HL-60 (cell line): ENCODE results near the gene KCNK15.

Experiments
- DNase-seq, 2 experiments: peaks; one replicate each; pipeline ENCODE4 v3.0.0-alpha.2; 2010 to 2020; ENCODE audit warnings: low read depth in 1 of 2, low spot score in 1 of 2
- H3K27ac ChIP-seq: fragments of 250-450 bp; sonication (Bioruptor Pico); replicated peaks from 2 replicates; pipeline ENCODE4 v1.5.1; 2020; ENCODE audit warnings: mild to moderate bottlenecking, moderate library complexity
- H3K27me3 ChIP-seq: fragments of 250-450 bp; sonication (Bioruptor Pico); 2 replicates; pipeline ENCODE4 v1.5.1; 2021; ENCODE audit warnings: mild to moderate bottlenecking, moderate library complexity; ENCODE audit not compliant: insufficient read depth, poor library complexity, severe bottlenecking
- H3K4me3 ChIP-seq: replicated peaks from 2 replicates; pipeline ENCODE4 v1.5.1; 2011; ENCODE audit warnings: mild to moderate bottlenecking, control low read depth, low read length; ENCODE audit not compliant: insufficient read depth
- GABPA ChIP-seq: IDR thresholded peaks from 2 replicates; pipeline ENCODE4 v1.6.1; 2012; ENCODE audit warnings: low read depth
- POLR2AphosphoS5 ChIP-seq: IDR thresholded peaks from 2 replicates; pipeline ENCODE4 v1.6.1; 2012; ENCODE audit warnings: low read depth
- SPI1 ChIP-seq: IDR thresholded peaks from 2 replicates; pipeline ENCODE4 v1.6.1; 2012; ENCODE audit warnings: low read depth, mild to moderate bottlenecking, borderline replicate concordance
- TF ChIP-seq, protein P1 (sequence below): IDR thresholded peaks from one replicate; pipeline ENCODE4 v1.5.1; 2011; ENCODE audit warnings: low read length, control low read depth, inconsistent platforms; ENCODE audit not compliant: insufficient read depth
- TF ChIP-seq, protein P2 (sequence below): IDR thresholded peaks from 2 replicates; pipeline ENCODE4 v1.6.1; 2012; ENCODE audit warnings: low read depth; ENCODE audit not compliant: insufficient replicate concordance

KCNK15 gene

DNA sequence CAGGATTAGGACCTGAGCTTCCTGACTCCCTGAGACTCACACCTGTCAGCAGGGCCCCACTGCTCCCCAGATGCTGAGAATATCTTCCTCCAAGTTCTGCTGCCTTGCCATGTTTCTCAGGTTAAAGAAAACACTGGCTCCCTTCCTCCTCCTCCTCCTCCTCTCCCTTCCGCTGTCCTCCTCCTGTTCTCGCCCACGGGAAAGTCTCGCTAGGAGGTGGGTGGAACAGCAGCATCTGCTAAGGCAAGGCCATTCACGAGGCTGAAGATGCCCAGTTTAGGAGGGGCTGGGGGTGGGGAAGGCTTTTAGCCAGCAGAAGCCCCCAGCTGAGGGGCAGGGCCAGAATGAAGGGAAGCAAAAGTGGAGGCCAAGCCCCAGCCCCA is 23.8 kb downstream of the KCNK15 start:
- TF ChIP-seq SPI1 (no peak), POLR2AphosphoS5 (no peak), GABPA (no peak)
- TF ChIP-seq, protein P1, sequence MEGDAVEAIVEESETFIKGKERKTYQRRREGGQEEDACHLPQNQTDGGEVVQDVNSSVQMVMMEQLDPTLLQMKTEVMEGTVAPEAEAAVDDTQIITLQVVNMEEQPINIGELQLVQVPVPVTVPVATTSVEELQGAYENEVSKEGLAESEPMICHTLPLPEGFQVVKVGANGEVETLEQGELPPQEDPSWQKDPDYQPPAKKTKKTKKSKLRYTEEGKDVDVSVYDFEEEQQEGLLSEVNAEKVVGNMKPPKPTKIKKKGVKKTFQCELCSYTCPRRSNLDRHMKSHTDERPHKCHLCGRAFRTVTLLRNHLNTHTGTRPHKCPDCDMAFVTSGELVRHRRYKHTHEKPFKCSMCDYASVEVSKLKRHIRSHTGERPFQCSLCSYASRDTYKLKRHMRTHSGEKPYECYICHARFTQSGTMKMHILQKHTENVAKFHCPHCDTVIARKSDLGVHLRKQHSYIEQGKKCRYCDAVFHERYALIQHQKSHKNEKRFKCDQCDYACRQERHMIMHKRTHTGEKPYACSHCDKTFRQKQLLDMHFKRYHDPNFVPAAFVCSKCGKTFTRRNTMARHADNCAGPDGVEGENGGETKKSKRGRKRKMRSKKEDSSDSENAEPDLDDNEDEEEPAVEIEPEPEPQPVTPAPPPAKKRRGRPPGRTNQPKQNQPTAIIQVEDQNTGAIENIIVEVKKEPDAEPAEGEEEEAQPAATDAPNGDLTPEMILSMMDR, result no peak
- H3K4me3 ChIP-seq, result no peak overlapping the region
- H3K27ac ChIP-seq, result no peak overlapping the region
- H3K27me3 ChIP-seq, result peaks cover 4% of the 10 kb centered on the region
- DNase-seq, result no peak

DNA sequence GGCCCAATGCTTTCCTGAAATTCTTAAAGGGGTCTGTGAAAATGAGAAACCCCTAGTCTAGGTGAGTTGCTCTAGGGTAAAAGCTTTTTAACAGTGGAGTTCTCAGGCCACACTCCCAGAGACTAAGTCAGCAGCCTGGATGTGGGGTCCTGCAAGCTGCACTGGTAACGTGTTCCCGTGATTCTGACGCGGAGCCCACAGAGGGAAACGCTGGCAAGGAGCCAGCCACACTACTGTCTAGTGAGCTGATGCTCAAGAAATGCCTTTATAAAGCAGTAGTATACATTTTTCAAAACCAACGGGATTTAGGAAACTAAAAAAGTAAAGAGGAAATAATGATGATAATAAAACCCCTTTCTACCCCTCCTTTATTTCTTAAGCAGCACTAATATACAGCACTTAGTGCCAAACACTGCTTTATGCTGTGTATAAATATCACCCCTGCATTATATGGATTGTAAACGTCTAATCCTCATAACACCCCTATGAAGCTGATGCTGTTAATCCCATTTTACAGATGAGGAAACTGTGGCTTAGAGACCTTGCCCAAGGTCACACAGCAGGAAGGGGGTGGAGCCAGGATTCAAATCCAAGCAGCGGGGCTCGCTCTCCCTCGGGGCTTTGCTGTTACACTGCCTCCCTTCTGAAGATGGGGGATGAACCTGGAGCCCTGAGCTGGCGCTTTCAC is 25.0 kb downstream of the KCNK15 start:
- H3K27ac ChIP-seq, result no peak overlapping the region
- H3K27me3 ChIP-seq, result peaks cover 4% of the 10 kb centered on the region
- TF ChIP-seq, protein P1, result no peak
- TF ChIP-seq SPI1 (no peak), GABPA (no peak), POLR2AphosphoS5 (no peak)
- TF ChIP-seq, protein P2, sequence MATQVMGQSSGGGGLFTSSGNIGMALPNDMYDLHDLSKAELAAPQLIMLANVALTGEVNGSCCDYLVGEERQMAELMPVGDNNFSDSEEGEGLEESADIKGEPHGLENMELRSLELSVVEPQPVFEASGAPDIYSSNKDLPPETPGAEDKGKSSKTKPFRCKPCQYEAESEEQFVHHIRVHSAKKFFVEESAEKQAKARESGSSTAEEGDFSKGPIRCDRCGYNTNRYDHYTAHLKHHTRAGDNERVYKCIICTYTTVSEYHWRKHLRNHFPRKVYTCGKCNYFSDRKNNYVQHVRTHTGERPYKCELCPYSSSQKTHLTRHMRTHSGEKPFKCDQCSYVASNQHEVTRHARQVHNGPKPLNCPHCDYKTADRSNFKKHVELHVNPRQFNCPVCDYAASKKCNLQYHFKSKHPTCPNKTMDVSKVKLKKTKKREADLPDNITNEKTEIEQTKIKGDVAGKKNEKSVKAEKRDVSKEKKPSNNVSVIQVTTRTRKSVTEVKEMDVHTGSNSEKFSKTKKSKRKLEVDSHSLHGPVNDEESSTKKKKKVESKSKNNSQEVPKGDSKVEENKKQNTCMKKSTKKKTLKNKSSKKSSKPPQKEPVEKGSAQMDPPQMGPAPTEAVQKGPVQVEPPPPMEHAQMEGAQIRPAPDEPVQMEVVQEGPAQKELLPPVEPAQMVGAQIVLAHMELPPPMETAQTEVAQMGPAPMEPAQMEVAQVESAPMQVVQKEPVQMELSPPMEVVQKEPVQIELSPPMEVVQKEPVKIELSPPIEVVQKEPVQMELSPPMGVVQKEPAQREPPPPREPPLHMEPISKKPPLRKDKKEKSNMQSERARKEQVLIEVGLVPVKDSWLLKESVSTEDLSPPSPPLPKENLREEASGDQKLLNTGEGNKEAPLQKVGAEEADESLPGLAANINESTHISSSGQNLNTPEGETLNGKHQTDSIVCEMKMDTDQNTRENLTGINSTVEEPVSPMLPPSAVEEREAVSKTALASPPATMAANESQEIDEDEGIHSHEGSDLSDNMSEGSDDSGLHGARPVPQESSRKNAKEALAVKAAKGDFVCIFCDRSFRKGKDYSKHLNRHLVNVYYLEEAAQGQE, result no peak
- DNase-seq, result no peak
- no peak overlapping the region for H3K4me3 ChIP-seq

DNA sequence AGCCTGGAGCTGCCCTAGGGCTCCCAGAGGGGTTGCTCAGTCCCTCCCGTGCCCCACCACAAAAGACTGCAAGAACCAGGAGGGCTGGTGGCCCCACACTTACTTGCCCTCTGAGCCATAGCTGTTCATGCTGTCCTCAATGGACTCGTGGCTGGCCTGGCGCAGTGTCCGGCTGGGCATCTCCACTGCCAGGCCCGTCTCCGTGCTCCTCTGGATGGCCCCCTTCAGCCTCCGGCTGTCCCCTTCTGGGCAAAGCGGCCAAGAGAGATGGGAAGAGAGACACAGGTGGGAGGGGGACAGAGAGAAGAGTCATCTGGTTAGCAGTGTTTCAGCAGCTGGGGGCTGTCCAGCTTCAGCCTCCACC is 25.5 kb downstream of the KCNK15 start:
- H3K27me3 ChIP-seq, result peaks cover 4% of the 10 kb centered on the region
- TF ChIP-seq, protein P1, result no peak
- no peak for TF ChIP-seq GABPA
- TF ChIP-seq, protein P2, result no peak
- TF ChIP-seq POLR2AphosphoS5, result no peak
- no peak for TF ChIP-seq SPI1
- DNase-seq, result no peak
- no peak overlapping the region for H3K4me3 ChIP-seq
- H3K27ac ChIP-seq, result no peak overlapping the region

DNA sequence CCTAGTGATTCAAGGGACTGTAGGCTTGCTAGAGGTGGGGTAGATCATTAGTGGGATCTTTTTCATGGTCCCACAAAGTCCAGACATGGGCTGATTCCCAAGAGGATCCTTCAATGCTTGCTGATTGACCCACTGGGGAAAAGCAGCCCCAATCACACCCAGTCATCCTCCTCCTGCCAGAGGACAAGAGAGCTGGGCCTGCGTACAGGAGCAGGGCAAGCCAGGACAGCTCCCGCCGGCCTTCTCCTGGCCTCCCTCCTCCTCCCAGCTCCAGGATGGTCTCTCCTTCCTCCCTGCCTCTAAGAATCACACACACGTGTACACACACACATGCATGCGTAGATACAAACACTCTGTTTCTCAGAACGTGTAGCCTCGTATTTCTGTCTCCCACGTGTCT is 27.0 kb downstream of the KCNK15 start:
- H3K27ac ChIP-seq, result no peak overlapping the region
- peaks cover 4% of the 10 kb centered on the region for H3K27me3 ChIP-seq
- TF ChIP-seq SPI1, result no peak
- no peak for TF ChIP-seq POLR2AphosphoS5
- TF ChIP-seq GABPA, result no peak
- TF ChIP-seq, protein P1, result no peak
- TF ChIP-seq, protein P2, result no peak
- DNase-seq, result no peak
- no peak overlapping the region for H3K4me3 ChIP-seq
